ENCODE data around the gene BANP.

DNA sequence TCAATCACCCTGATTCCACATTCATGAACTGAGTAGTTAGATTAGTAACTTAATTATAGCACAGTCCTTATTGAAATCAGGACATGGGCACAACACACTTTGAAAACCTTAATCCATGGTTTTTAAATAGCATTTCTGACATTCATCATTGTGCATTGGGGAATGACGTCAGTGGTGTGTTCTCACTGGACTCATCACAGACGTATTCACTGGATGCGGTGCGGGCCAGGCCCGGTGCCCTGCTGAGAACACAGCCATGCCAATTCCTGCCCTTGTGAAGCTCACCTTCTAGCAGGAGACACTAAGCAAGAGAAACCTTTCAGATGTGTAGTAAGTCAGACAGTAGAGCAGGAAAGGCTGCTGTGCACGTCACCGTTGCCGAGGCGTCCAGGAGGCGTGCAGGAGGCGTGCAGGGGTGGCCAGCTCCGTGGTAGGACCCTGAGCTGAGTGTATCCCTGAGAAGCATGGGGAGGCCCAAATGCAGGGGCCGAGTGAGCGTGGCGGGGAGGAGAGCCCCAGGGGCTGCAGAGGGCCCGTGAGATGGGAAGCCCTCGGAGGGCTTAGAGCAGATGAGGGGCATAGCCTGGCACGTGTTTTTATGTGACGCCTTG, 12.9 kb downstream of the BANP start:
- TF ChIP-seq, protein P1, sequence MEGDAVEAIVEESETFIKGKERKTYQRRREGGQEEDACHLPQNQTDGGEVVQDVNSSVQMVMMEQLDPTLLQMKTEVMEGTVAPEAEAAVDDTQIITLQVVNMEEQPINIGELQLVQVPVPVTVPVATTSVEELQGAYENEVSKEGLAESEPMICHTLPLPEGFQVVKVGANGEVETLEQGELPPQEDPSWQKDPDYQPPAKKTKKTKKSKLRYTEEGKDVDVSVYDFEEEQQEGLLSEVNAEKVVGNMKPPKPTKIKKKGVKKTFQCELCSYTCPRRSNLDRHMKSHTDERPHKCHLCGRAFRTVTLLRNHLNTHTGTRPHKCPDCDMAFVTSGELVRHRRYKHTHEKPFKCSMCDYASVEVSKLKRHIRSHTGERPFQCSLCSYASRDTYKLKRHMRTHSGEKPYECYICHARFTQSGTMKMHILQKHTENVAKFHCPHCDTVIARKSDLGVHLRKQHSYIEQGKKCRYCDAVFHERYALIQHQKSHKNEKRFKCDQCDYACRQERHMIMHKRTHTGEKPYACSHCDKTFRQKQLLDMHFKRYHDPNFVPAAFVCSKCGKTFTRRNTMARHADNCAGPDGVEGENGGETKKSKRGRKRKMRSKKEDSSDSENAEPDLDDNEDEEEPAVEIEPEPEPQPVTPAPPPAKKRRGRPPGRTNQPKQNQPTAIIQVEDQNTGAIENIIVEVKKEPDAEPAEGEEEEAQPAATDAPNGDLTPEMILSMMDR (conservative IDR thresholded peaks at IDR 0.05) = no peak
- TF ChIP-seq ZFX (IDR thresholded peaks at IDR 0.05) = no peak

Data from C4-2B (cell line).